Stomach (tissue), 4 donors: ENCODE data around the gene OLFML1.

Experiments used
- EP300 ChIP-seq: sonication (generic); formaldehyde crosslinking; IDR thresholded peaks from one replicate; pipeline ENCODE4 v1.6.1; 2017; ENCODE audit warnings: antibody characterized with exemption
- POLR2A ChIP-seq, 4 donors: fragments of 450-650 bp; IDR thresholded peaks; one replicate each; pipeline ENCODE4 v1.6.1; 2016; ENCODE audit warnings: antibody characterized with exemption in 4 of 4, control low read depth in 2 of 4, mild to moderate bottlenecking in 1 of 4, moderate library complexity in 1 of 4
- TF ChIP-seq, protein P1 (sequence below), 7 experiments: fragments of 450-650 bp in 4 of 7; fragments of 200-600 bp in 3 of 7; sonication (generic) in 3 of 7; IDR thresholded peaks; one replicate each; pipeline ENCODE4 v1.5.1; 2016 to 2019; ENCODE audit warnings: antibody characterized with exemption in 7 of 7, control low read depth in 2 of 7, mild to moderate bottlenecking in 1 of 7

DNA sequence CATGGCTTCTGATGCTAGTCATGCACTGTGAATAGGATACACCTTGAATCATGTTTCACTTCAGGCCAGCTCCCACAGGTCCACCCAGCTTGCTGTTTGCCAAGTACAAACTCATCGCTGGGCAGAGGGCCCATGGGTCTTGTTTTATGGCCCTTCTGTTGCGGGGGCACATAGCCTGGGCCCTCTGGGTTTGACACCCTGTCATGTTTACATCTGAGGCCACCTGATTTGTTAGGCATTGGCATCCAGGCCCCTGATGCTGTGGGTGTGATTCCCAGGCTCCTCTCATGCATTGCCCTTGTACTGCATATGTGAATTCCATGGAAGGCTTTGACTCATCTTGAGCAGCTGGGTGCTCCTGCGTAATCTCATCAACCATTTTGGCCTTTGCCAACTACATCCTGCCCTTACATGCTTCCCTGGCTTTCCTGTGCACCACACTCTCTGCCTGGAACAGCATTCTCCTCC is 61.1 kb downstream of the OLFML1 start:
- TF ChIP-seq, protein P1, sequence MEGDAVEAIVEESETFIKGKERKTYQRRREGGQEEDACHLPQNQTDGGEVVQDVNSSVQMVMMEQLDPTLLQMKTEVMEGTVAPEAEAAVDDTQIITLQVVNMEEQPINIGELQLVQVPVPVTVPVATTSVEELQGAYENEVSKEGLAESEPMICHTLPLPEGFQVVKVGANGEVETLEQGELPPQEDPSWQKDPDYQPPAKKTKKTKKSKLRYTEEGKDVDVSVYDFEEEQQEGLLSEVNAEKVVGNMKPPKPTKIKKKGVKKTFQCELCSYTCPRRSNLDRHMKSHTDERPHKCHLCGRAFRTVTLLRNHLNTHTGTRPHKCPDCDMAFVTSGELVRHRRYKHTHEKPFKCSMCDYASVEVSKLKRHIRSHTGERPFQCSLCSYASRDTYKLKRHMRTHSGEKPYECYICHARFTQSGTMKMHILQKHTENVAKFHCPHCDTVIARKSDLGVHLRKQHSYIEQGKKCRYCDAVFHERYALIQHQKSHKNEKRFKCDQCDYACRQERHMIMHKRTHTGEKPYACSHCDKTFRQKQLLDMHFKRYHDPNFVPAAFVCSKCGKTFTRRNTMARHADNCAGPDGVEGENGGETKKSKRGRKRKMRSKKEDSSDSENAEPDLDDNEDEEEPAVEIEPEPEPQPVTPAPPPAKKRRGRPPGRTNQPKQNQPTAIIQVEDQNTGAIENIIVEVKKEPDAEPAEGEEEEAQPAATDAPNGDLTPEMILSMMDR (IDR thresholded peaks at IDR 0.05): no peak
- TF ChIP-seq POLR2A (IDR thresholded peaks at IDR 0.05) (no peak), EP300 (no peak)
